Stimulated activated CD4-positive, alpha-beta T cell treated with anti-CD3 and anti-CD28 coated beads, Interleukin-4, amount 100 ng/mL, for 48 hours (primary cell): ENCODE measurements around the gene SRBD1.

ENCODE experiments used
- DNase-seq, 2 donors: peaks; one replicate each; pipeline ENCODE4 v3.0.0-alpha.2; 2020; ENCODE audit warnings: low read depth in 2 of 2

The SRBD1 gene

DNA sequence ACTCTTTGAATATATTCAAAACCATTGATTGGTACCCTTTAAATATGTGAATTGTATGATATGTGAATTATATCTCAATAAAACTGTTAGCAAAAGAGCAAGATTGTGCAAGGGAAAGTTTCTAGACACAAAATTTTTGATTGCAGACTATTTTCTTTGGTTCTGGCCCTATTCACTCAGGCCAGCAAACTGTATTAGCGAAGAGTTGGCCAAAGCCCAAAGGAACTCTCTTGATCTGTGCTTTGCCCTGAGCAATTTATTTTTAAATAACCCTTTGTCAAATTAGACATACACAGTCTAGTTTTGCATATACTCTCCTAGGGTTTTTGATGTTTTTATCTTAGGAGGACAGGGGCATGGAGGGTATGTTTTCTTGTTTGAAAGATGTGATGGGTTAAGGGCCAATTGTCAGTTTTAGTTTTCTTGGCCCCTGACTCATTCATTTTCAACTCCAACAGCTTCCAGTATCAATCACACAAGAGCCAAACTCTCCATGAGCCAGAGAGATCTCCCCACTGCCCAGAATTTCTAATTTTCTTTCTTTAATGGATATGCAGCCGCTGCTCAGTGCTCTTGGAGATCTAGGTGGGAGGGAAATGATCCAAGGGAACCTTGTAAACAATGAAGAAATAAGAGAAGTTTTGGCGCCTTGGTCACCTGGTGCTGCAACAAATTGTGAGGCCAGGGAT, 231.5 kb downstream of the SRBD1 start:
- no peak for DNase-seq

DNA sequence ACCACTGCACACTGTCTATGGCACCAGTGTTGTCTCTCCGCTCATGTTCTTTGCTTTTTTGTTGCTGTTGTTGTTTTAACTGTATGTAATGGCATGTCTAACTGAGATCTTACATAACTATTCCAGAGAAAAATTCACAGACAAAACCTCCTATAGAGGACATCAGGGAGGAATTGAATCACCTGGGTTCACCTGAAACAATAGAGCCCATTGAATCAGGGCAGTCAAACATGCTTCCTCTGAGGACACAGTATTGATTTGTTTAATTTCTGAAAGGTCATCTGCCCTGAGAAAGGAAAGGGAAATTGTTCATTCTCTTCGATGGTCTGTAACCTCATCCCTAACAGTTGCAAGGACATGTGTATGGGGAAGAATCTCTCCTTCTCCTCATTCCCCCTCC, 237.5 kb downstream of the SRBD1 start:
- no peak for DNase-seq

DNA sequence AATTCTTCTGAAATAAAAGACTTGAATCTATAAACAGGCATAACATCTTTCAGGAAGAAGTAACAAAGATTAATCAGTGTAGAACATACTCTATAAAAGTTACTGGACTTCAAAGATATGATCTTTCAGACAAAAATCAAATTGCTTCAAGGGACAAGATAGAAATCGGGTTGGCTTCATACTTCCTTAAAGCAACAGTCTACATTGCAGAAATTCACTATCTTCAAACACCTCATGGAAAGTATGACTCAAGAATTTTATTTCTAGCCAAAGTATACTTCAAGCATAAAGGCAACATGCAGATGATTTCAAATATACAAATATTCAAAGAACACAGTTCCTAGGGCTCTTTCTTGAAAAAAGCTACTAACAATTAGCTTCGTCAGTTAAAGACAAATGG, 240.7 kb downstream of the SRBD1 start:
- no peak for DNase-seq

DNA sequence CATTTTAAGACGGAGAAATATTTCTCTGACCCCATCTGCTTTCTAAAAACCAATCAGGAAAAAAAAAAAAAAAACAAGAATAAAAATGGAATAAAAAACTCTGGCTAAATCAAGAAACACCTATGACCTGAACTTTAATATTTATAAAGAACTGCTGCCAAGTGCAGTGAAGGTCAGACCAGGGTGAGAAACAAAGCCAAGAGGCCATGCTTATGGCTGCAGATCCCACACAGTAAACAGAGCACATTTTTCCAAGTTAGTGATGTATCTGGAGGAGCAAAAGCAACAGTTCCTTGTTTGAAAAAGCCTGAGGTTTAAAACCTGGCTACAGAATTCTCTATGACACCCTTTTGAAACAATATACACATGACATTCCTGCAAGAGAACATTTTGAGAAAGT, 242.3 kb downstream of the SRBD1 start:
- DNase-seq, result no peak

DNA sequence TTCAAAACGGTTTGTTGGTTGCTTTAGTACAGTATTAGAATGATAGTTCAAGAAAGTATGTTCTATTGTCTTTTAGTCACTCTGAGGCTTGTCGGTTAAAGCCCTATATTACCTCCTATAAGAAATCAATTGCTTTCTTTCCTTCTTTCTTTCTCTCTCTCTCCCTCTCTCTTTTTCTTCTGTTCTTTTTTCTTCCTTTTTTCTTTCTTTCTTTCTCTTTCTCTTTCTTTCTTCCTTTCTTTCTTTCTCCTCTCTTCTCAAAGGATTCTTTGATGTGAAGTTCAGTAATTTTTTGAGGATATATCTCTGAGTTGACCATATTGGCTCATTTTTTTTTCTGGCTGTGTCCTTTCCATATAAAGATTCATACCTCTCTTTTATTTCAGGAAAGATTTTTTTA, 249.4 kb downstream of the SRBD1 start:
- no peak for DNase-seq

DNA sequence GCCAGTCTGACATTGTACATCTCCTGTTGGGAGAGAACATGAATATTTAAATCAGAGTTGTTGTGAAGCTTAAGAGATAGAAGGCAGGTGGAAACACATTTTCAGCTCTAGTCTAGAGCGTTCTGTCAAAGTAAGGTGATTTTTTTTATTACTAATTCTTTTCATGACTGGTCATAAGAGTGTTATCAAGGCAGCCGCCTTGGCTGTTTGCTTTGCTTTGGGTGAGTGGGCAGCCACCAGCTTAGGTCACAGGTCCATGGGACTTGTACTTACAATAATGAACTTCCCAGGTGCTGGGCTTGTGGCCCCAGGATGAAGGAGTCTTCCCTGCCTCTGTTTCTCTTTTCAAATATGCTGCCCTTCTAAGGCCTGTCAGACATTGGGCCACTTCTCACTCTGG, 256.3 kb downstream of the SRBD1 start:
- no peak for DNase-seq

DNA sequence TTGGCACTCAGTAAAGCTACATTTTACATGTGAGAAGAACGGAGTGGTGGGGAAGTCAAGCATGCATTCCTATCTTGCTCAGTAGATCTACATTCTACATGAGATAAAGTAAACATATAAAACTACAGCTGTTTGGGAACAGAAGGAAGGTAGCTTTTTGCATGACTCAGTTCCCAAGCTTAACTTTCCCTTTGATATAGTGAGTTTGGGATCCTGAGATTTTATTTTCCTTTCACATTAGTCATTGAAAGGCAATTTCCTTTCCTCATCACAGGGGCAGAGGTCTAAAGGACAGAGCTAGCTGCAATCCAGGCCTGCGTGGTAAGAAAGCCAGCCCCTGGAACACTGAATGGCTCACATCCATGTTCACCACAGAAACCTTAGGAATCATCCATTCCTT, 257.2 kb downstream of the SRBD1 start:
- no peak for DNase-seq

DNA sequence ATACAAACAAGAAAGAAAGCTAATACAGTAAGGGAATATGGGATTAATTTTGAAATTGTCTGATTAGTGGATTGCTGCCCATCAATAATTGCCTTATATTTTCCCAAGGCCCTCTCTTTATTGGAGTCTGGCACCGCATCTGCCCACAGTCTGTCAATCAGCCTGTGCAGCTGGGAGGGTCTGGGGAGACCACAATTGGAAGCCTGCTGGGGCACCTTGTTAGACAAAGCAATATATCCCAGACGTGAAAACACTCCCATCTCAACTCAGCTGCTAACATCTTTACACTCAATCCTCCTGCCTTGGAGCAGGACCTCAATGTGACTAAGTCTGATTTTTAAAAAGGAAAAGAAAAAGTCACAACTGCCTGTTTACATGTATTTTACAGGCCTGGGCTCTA, 258.6 kb downstream of the SRBD1 start:
- no peak for DNase-seq

DNA sequence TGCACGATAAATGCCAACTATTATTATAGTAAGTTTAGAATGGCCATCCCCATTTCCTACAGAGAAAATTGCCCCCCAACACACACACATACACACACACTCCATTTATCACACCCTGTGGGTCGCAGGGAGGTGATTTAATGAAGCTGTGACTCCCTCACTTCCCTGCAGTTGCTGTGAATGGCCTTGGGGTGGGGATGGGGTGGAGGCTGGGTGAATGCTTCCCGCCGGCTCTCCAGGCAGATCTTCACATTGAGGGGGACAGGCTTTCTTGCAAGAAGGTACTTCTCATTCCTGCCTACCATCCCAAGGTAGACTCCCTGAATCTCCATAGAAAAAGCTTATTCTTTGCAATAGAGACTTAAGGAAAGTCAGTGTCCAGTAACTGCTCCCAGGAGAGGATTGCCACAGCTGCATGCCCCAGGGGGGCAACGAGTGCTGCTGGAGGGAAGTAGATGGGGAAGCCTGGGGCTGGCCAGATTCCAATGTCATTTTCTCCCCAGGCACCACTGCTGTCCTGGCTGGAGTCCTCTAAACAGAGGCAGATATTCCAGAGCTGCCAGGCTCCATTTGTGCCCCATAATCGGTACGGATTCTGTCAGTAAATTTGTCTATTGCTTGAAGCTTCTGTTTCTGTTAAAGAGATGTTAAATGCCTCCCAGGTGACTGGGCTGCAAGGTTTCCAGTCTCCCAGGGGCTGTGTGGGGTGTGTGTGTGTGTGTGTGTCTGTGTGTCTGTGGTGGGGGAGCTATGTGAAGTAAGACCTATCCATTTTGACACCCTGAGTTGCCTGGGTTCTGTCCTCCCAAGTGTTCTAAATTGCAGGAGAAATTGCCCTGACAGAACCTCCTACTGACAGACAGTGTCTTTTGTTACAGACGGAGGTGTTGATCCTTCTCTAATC, 265.5 kb downstream of the SRBD1 start:
- DNase-seq, result no peak

DNA sequence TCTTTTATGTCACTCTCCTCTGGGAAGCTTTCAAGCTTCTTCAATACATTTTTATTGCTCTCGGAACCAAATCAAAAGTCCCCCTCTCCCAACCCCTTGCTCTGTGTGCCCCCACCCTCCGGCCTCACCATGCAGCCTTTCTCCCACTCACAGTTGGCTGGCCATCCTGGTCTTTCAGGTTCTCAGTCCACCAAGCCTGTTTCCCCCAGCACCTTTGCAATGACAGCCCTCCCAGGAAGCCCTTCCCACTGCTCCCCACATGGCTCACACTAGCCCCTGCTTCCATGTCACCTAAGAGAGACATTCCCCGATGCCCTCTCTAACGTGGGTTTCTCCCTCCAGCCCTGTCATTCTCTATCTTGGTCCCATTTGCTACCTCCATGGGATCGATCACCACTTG, 266.6 kb downstream of the SRBD1 start:
- DNase-seq, result no peak

DNA sequence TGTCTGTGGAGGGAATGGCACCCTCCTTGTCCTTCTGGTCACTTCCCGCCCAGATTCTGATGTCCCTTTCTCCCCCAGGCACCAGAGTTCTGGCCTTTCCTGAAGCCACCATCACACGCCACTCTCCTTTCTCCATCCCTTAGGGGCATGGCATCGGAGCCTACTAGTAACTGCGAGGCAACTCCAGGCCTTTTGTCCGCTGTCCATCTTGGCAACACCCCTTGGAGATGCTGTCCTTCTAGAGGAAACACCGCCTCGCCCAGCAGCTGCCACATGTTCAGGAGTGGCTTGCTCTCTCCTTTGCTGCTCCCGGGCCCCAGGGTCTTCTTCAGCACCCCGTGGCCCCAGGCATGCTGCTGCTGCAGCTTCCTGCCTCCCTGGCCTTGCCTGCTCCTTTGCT, 267.0 kb downstream of the SRBD1 start:
- DNase-seq, result no peak

DNA sequence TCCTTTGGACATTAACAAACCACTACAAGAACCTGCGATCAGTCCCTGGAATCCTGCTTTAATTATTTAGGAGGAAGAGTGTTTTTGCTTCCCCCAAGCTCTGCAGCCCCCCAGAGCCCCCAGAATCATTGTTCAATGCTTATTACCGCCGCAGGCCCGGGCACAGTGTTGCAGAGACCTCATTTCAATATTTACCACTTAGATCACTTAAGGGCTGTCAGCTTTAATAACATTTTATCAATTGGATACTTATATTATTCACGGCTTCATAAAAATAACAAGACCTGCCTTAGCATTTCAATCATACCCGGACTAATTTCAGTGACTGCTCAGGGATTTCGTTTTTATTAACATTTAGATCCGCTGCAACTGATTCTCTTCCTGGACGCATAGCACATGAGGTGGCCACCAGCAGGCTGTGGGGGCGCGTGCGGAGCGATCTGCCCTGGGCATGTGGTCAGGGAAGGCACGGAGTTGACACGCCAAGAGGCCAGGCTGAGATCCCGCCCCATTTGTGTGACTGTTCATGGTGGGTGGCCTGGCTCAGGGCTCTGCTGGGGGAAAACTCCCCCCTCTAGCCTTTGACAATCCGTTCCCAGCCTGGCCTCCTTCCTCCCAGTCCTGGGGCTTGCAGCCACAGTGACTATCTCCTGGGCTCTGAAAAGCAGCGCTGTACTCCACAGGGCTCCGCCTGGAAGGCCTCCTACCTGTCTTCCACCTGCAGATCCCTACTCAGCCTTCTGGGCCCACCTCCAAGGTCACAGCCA, 267.6 kb downstream of the SRBD1 start:
- no peak for DNase-seq

DNA sequence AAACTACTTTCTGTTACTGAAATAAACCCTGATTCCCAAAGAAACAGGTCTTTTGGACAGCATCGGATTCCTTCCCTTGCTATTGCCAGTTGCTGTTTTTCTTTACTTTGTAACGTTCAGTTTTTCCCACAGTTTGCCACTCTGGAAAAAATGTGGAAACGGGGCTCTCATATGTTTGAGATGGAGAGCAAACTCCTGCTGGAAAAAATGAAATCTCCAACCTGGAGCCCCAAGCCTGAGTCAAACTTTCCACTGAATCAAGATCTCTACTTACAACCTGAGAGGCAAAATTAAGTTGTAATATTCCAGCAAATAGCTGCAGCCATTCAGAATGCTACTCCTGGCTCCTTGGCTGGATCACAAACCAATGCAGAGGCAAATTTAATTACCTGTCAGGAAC, 270.7 kb downstream of the SRBD1 start:
- DNase-seq, result no peak

DNA sequence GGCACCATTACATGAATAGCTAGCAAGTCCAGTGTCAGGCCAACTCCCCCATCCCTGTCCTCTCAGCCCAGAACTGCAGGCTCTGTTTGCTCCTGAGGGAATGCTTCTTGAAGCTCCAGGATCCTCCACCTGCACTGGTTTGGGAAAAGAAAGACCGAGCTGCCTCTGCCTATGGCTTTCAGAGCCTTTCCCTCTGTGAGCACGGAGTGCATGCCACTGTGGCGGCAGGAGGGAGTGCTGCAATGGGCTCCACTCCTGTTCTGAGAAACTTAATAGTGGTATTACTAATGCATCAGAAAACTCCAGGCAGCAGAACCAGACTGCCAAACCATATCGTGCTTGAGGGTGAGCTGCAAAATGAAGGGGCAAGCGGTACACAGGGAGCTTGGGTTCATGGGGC, 271.8 kb downstream of the SRBD1 start:
- no peak for DNase-seq
